ENCODE results near the gene C2orf68. TPM values are rescaled to one million over a fixed set of nuclear protein-coding genes. Genes with fewer than 3 reads are reported as not detected.
"Not testable (repeated sequence)": the region's sequence is repeated elsewhere in the genome, so short reads cannot be mapped to it uniquely, and the experiment has no call there.

The C2orf68 gene
- total RNA-seq, 1 donor from 2014 or later: 67.1 TPM

GRCh38 chr2:85560812-85561279 is 51.0 kb downstream of the C2orf68 start:
- Mint-ChIP-seq H3K4me1 (ENCODE audit: low read depth) (peaks cover 21% of the 10 kb centered on the region), H3K9me3 (ENCODE audit: low read depth) (no peaks in the 10 kb centered on the region), H3K4me3 (ENCODE audit: low read depth) (peak overlapping the region; percentile 93), H3K27ac (peak overlapping the region; percentile 97), H3K36me3 (ENCODE audit: insufficient read depth) (peaks cover 8% of the 10 kb centered on the region), H3K27me3 (no peaks in the 10 kb centered on the region)
- no peak for TF ChIP-seq CTCF (IDR thresholded peaks at IDR 0.05; ENCODE audit: unreplicated experiment)
- DNase-seq (ENCODE audit: low spot score, unreplicated experiment): no peak

GRCh38 chr2:85560403-85560726 is 51.5 kb downstream of the C2orf68 start:
- not testable (repeated sequence) for DNase-seq (ENCODE audit: low spot score, unreplicated experiment); H3K36me3 Mint-ChIP-seq (ENCODE audit: insufficient read depth); H3K27me3 Mint-ChIP-seq; H3K9me3 Mint-ChIP-seq (ENCODE audit: low read depth)
- Mint-ChIP-seq H3K27ac (peak overlapping the region; percentile 97), H3K4me3 (ENCODE audit: low read depth) (peak overlapping the region; percentile 93), H3K4me1 (ENCODE audit: low read depth) (peaks cover 21% of the 10 kb centered on the region)

GRCh38 chr2:85558160-85558559 is 53.7 kb downstream of the C2orf68 start:
- Mint-ChIP-seq H3K4me3 (ENCODE audit: low read depth) (no peak overlapping the region), H3K36me3 (ENCODE audit: insufficient read depth) (peaks cover 11% of the 10 kb centered on the region), H3K27ac (no peak overlapping the region), H3K4me1 (ENCODE audit: low read depth) (peaks cover 21% of the 10 kb centered on the region), H3K9me3 (ENCODE audit: low read depth) (no peaks in the 10 kb centered on the region), H3K27me3 (no peaks in the 10 kb centered on the region)
- no peak for TF ChIP-seq CTCF (IDR thresholded peaks at IDR 0.05; ENCODE audit: unreplicated experiment)
- no peak for DNase-seq (ENCODE audit: low spot score, unreplicated experiment)

- Mint-ChIP-seq H3K4me1 (ENCODE audit: low read depth) (peaks cover 21% of the 10 kb centered on the region), H3K27ac (no peak overlapping the region), H3K9me3 (ENCODE audit: low read depth) (no peaks in the 10 kb centered on the region), H3K4me3 (ENCODE audit: low read depth) (no peak overlapping the region), H3K27me3 (no peaks in the 10 kb centered on the region), H3K36me3 (ENCODE audit: insufficient read depth) (peaks cover 14% of the 10 kb centered on the region)
- no peak for DNase-seq (ENCODE audit: low spot score, unreplicated experiment)
- TF ChIP-seq CTCF (IDR thresholded peaks at IDR 0.05; ENCODE audit: unreplicated experiment): no peak
Measured at GRCh38 chr2:85557130-85557529, 54.7 kb downstream of the C2orf68 start.

Other genes starting within 250 kb of the C2orf68 start
- 56.1 and 56.5 TPM in 2 replicates for gene CAPG, start 201.7 kb downstream of the C2orf68 start, total RNA-seq
- gene SH2D6, start 193.4 kb downstream of the C2orf68 start, total RNA-seq: 0.29 and 0.71 TPM in 2 replicates
- 281 and 304 TPM in 2 replicates for gene MAT2A, start 72.9 kb downstream of the C2orf68 start, total RNA-seq
- gene GGCX, start 50.6 kb downstream of the C2orf68 start, total RNA-seq: 69.2 TPM in 2 replicates
- gene VAMP8, start 34.5 kb downstream of the C2orf68 start, total RNA-seq: 71.3 and 76.0 TPM in 2 replicates
- 4.2 TPM in 2 replicates for gene VAMP5, start 27.6 kb downstream of the C2orf68 start, total RNA-seq
- 82.3 and 85.7 TPM in 2 replicates for gene RNF181, start 16.3 kb downstream of the C2orf68 start, total RNA-seq
- 24.9 and 26.0 TPM in 2 replicates for gene TMEM150A, start 9.4 kb downstream of the C2orf68 start, total RNA-seq
- gene USP39, start 4.1 kb upstream of the C2orf68 start, total RNA-seq: 58.1 and 59.7 TPM in 2 replicates
- not detected in 2 replicates for gene SFTPB, start 56.1 kb upstream of the C2orf68 start, total RNA-seq
- gene GNLY, start 82.3 kb upstream of the C2orf68 start, total RNA-seq: not detected in 2 replicates
- 1.3 and 1.7 TPM in 2 replicates for gene ATOH8, start 141.9 kb upstream of the C2orf68 start, total RNA-seq